NCI-H2081 (cell line): ENCODE results near the gene HPN.
A peak's percentile ranks its signal among the peaks of the same experiment; 100 is the strongest.
"Not testable (repeated sequence)": the region's sequence is repeated elsewhere in the genome, so short reads cannot be mapped to it uniquely, and the experiment has no call there.

Experiments
- DNase-seq, 2 experiments: peaks; one replicate each; lab custom pipeline; 2025; lab: John Stamatoyannopoulos, UW

Gene HPN

GRCh38 chr19:35027851-35028599 is 13.5 kb upstream of the HPN start:
- DNase-seq, result no peak

- not testable (repeated sequence) for DNase-seq
These were observed 13.0 kb upstream of the HPN start for GRCh38 chr19:35028600-35028885.

GRCh38 chr19:35029275-35029736 is 12.2 kb upstream of the HPN start:
- not testable (repeated sequence) for DNase-seq

- DNase-seq, result no peak
These were observed 11.7 kb upstream of the HPN start for GRCh38 chr19:35029737-35030256.

- peak; percentile 10 to 26 for DNase-seq
These were observed 11.1 kb upstream of the HPN start, which contains the start of gene SCN1B for GRCh38 chr19:35030257-35031071. SCN1B (plus strand) TSS chr19:35030470; CDS start chr19:35030821, 351 bp downstream.

GRCh38 chr19:35031072-35031881 is 10.2 kb upstream of the HPN start:
- DNase-seq, result peak in 1 of 2 experiments; percentile 6

- no peak for DNase-seq
These were observed 9.1 kb upstream of the HPN start for GRCh38 chr19:35032356-35032865.

- DNase-seq, result no peak
These were observed 8.2 kb upstream of the HPN start for GRCh38 chr19:35033067-35034004.

- DNase-seq, result no peak
These were observed 7.5 kb upstream of the HPN start for GRCh38 chr19:35034005-35034502.

GRCh38 chr19:35034588-35035382 is 6.7 kb upstream of the HPN start:
- no peak for DNase-seq

GRCh38 chr19:35037716-35038622 is 3.6 kb upstream of the HPN start:
- no peak for DNase-seq

GRCh38 chr19:35038623-35039512 is 2.7 kb upstream of the HPN start:
- no peak for DNase-seq

- no peak for DNase-seq
These were observed 1.4 kb upstream of the HPN start for GRCh38 chr19:35039881-35040825.

- DNase-seq, result no peak
These were observed 534 bp upstream of the HPN start for GRCh38 chr19:35040826-35041547.

GRCh38 chr19:35042056-35042730 is 672 bp downstream of the HPN start:
- DNase-seq, result no peak
